ENCODE measurements around the gene KCNK1. TPM values are rescaled to one million over a fixed set of nuclear protein-coding genes. Genes with fewer than 3 reads are reported as not detected.

The KCNK1 gene
- total RNA-seq, 1 donor from 2014 or later: 5.7 TPM

DNA sequence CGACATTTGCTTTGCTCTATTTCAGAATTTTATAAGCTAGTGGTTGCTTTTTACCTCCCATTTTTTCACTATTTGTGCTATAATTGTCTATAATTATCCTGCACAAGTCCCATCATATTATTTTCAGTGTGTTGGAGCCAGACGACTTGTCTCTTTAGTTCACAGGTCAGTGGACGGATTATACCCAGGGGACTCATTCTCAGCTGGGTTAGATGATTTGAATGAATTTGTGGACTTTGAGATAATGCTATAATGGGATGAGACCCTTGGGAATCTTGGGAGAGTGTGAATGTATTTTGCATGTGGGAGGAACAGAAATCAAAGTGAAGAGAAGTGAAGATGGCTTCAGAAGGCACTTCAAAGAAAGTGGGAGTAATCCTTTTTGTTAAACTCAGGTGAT lies 31.5 kb upstream of the KCNK1 start:
- Histone ChIP-seq H3K9ac (ENCODE audit: low read length) (no peak overlapping the region), H3K4me1 (ENCODE audit: insufficient read depth, low read length) (no peaks in the 10 kb centered on the region), H2AFZ (ENCODE audit: low read depth, low read length) (no peak overlapping the region), H3K36me3 (ENCODE audit: insufficient read depth, low read length) (no peaks in the 10 kb centered on the region), H3K27ac (ENCODE audit: low read depth, low read length) (no peak overlapping the region), H3K4me2 (ENCODE audit: low read length) (no peak overlapping the region), H3K9me3 (ENCODE audit: insufficient read depth, low read depth, low read length) (no peaks in the 10 kb centered on the region), H3K4me3 (ENCODE audit: insufficient read depth, low read depth, low read length) (no peak overlapping the region), H3K79me2 (ENCODE audit: insufficient read depth, low read length) (no peaks in the 10 kb centered on the region), H4K20me1 (ENCODE audit: insufficient read depth, low read length) (no peaks in the 10 kb centered on the region), H3K27me3 (ENCODE audit: insufficient read depth, low read length) (no peaks in the 10 kb centered on the region)
- Mint-ChIP-seq H3K4me1 (ENCODE audit: low read depth, unreplicated experiment) (no peaks in the 10 kb centered on the region), H3K27me3 (ENCODE audit: low read depth, unreplicated experiment) (peaks cover 1% of the 10 kb centered on the region), H3K27ac (ENCODE audit: unreplicated experiment) (no peak overlapping the region), H3K9me3 (ENCODE audit: unreplicated experiment) (peaks cover 3% of the 10 kb centered on the region), H3K36me3 (ENCODE audit: low read depth, unreplicated experiment) (no peaks in the 10 kb centered on the region), H3K4me3 (ENCODE audit: unreplicated experiment) (no peak overlapping the region)
- FAIRE-seq (no peak), DNase-seq (ENCODE audit: low read depth) (no peak)
- TF ChIP-seq EZH2 (IDR thresholded peaks at IDR 0.05; ENCODE audit: insufficient read depth, low read length): no peak
- TF ChIP-seq, protein P1, sequence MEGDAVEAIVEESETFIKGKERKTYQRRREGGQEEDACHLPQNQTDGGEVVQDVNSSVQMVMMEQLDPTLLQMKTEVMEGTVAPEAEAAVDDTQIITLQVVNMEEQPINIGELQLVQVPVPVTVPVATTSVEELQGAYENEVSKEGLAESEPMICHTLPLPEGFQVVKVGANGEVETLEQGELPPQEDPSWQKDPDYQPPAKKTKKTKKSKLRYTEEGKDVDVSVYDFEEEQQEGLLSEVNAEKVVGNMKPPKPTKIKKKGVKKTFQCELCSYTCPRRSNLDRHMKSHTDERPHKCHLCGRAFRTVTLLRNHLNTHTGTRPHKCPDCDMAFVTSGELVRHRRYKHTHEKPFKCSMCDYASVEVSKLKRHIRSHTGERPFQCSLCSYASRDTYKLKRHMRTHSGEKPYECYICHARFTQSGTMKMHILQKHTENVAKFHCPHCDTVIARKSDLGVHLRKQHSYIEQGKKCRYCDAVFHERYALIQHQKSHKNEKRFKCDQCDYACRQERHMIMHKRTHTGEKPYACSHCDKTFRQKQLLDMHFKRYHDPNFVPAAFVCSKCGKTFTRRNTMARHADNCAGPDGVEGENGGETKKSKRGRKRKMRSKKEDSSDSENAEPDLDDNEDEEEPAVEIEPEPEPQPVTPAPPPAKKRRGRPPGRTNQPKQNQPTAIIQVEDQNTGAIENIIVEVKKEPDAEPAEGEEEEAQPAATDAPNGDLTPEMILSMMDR (IDR thresholded peaks at IDR 0.05; ENCODE audit: insufficient read depth, low read depth, low read length): no peak

DNA sequence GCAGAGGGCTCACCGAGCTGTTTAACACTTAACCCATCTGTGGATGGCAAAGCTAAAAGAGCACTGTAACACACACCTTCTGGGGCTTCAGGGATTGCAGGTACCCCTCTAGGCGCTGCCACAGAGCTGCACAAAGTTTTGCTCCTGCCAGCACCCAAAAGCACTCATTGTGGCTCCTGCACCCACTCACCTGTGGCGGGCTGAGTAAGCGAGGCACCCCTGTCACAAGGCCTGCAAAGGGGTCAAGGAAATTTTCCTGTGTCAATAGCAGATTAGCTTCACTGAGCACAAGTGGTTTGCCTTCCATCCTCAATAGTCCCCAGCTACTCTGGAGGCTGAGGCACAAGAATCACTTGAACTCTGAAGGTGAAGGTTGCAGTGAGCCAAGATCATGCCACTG lies 29.5 kb upstream of the KCNK1 start:
- Histone ChIP-seq H3K36me3 (ENCODE audit: insufficient read depth, low read length) (no peaks in the 10 kb centered on the region), H3K27me3 (ENCODE audit: insufficient read depth, low read length) (no peaks in the 10 kb centered on the region), H4K20me1 (ENCODE audit: insufficient read depth, low read length) (no peaks in the 10 kb centered on the region), H3K4me1 (ENCODE audit: insufficient read depth, low read length) (no peaks in the 10 kb centered on the region), H3K27ac (ENCODE audit: low read depth, low read length) (no peak overlapping the region), H2AFZ (ENCODE audit: low read depth, low read length) (no peak overlapping the region), H3K9me3 (ENCODE audit: insufficient read depth, low read depth, low read length) (no peaks in the 10 kb centered on the region), H3K4me2 (ENCODE audit: low read length) (no peak overlapping the region), H3K4me3 (ENCODE audit: insufficient read depth, low read depth, low read length) (no peak overlapping the region), H3K9ac (ENCODE audit: low read length) (no peak overlapping the region), H3K79me2 (ENCODE audit: insufficient read depth, low read length) (no peaks in the 10 kb centered on the region)
- Mint-ChIP-seq H3K27ac (ENCODE audit: unreplicated experiment) (no peak overlapping the region), H3K36me3 (ENCODE audit: low read depth, unreplicated experiment) (no peaks in the 10 kb centered on the region), H3K4me1 (ENCODE audit: low read depth, unreplicated experiment) (no peaks in the 10 kb centered on the region), H3K9me3 (ENCODE audit: unreplicated experiment) (peaks cover 3% of the 10 kb centered on the region), H3K4me3 (ENCODE audit: unreplicated experiment) (no peak overlapping the region), H3K27me3 (ENCODE audit: low read depth, unreplicated experiment) (peaks cover 4% of the 10 kb centered on the region)
- DNase-seq (ENCODE audit: low read depth) (no peak), FAIRE-seq (no peak)
- TF ChIP-seq EZH2 (IDR thresholded peaks at IDR 0.05; ENCODE audit: insufficient read depth, low read length): no peak
- TF ChIP-seq, protein P1 (IDR thresholded peaks at IDR 0.05; ENCODE audit: insufficient read depth, low read depth, low read length): no peak

DNA sequence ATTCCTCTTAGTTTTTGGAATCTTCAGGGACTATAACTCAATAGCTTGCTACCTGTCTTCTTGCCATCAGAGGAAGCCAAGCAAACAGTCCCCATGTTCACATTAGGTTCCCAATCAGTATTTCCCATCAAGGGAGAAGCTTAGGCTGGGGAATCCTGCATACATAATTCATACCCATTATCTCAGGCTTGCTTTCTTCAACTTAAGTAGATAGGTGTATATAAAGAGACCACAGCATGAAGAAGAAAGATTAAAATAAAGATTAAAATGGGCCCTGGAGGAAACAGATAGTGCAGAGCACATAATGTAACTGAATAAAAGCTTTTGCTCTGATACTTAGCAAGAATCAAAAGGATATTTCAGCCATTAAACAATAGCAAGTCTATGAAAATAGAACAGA lies 29.0 kb upstream of the KCNK1 start:
- FAIRE-seq (no peak), DNase-seq (ENCODE audit: low read depth) (no peak)
- H4K20me1 ChIP-seq (ENCODE audit: insufficient read depth, low read length): no peaks in the 10 kb centered on the region
- H3K9me3 ChIP-seq (ENCODE audit: insufficient read depth, low read depth, low read length): no peaks in the 10 kb centered on the region
- TF ChIP-seq EZH2 (IDR thresholded peaks at IDR 0.05; ENCODE audit: insufficient read depth, low read length): no peak
- TF ChIP-seq, protein P1 (IDR thresholded peaks at IDR 0.05; ENCODE audit: insufficient read depth, low read depth, low read length): no peak
- H3K27me3 ChIP-seq (ENCODE audit: insufficient read depth, low read length): no peaks in the 10 kb centered on the region
- no peak overlapping the region for H3K27ac ChIP-seq (ENCODE audit: low read depth, low read length)
- no peak overlapping the region for H3K4me3 Mint-ChIP-seq (ENCODE audit: unreplicated experiment)
- no peak overlapping the region for H2AFZ ChIP-seq (ENCODE audit: low read depth, low read length)
- no peaks in the 10 kb centered on the region for H3K4me1 Mint-ChIP-seq (ENCODE audit: low read depth, unreplicated experiment)
- no peaks in the 10 kb centered on the region for H3K9me3 Mint-ChIP-seq (ENCODE audit: unreplicated experiment)
- no peak overlapping the region for H3K9ac ChIP-seq (ENCODE audit: low read length)
- no peaks in the 10 kb centered on the region for H3K4me1 ChIP-seq (ENCODE audit: insufficient read depth, low read length)
- no peak overlapping the region for H3K4me3 ChIP-seq (ENCODE audit: insufficient read depth, low read depth, low read length)
- H3K36me3 ChIP-seq (ENCODE audit: insufficient read depth, low read length): no peaks in the 10 kb centered on the region
- H3K27me3 Mint-ChIP-seq (ENCODE audit: low read depth, unreplicated experiment): peaks cover 4% of the 10 kb centered on the region
- H3K27ac Mint-ChIP-seq (ENCODE audit: unreplicated experiment): no peak overlapping the region
- no peak overlapping the region for H3K4me2 ChIP-seq (ENCODE audit: low read length)
- H3K36me3 Mint-ChIP-seq (ENCODE audit: low read depth, unreplicated experiment): no peaks in the 10 kb centered on the region
- no peaks in the 10 kb centered on the region for H3K79me2 ChIP-seq (ENCODE audit: insufficient read depth, low read length)
